PFSK-1 (cell line): ENCODE data around the gene CDK2AP2.

Source experiments
- FOXP2 ChIP-seq: optimal IDR thresholded peaks from 2 replicates; pipeline ENCODE3; 2011; ENCODE audit warnings: borderline replicate concordance, control low read depth, inconsistent platforms; ENCODE audit not compliant: insufficient read depth; ENCODE audit errors: extremely low read length, extremely low read depth
- POLR2AphosphoS5 ChIP-seq: IDR thresholded peaks from 2 replicates; pipeline ENCODE4 v1.6.1; 2012; ENCODE audit warnings: low read depth, mild to moderate bottlenecking, control low read depth, low read length, moderate library complexity
- REST ChIP-seq, 2 experiments: IDR thresholded peaks; 2 replicates each; pipeline versions ENCODE4 v1.6.1 to v1.8.0; 2011 to 2012; ENCODE audit warnings: low read depth in 2 of 2, low read length in 2 of 2, control low read depth in 1 of 2, inconsistent platforms in 1 of 2, mild to moderate bottlenecking in 1 of 2, moderate library complexity in 1 of 2; ENCODE audit not compliant: insufficient read depth in 1 of 2
- SIN3A ChIP-seq: IDR thresholded peaks from 2 replicates; pipeline ENCODE4 v1.6.1; 2012; ENCODE audit warnings: mild to moderate bottlenecking, low read length, moderate library complexity, borderline replicate concordance; ENCODE audit not compliant: insufficient read depth
- TAF1 ChIP-seq: IDR thresholded peaks from 2 replicates; pipeline ENCODE4 v1.6.1; 2012; ENCODE audit warnings: low read length, control low read depth, borderline replicate concordance; ENCODE audit not compliant: insufficient read depth

- TF ChIP-seq REST (IDR thresholded peaks at IDR 0.05; ENCODE audit: insufficient read depth in 1 of 2, low read depth in 2 of 2, low read length in 2 of 2) (no peak), POLR2AphosphoS5 (no peak), TAF1 (no peak), FOXP2 (no peak), SIN3A (no peak)
Measured at GRCh38 chr11:67538306-67538705, 30.3 kb upstream of the CDK2AP2 start.
